ENCODE measurements around the gene NAIF1. TPM values are rescaled to one million over a fixed set of nuclear protein-coding genes. Genes with fewer than 3 reads are reported as not detected.
A peak's percentile ranks its signal among the peaks of the same experiment; 100 is the strongest.
"Not testable (repeated sequence)": the region's sequence is repeated elsewhere in the genome, so short reads cannot be mapped to it uniquely, and the experiment has no call there.

NAIF1 gene
- total and polyA plus RNA-seq, 4 donors, result 7.2 to 13.3 (median 11.0) TPM

GRCh38 chr9:128034821-128035652 lies 32.1 kb downstream of the NAIF1 start:
- no peaks in the 10 kb centered on the region for H3K36me3 ChIP-seq (ENCODE audit: control insufficient read depth, insufficient read depth, low read length)
- DNase-seq (ENCODE audit: low read depth in 4 of 6, low spot score in 6 of 6), result peak in 5 of 6 donors; percentile 42 to 84 (median 59)
- H3K27me3 ChIP-seq (ENCODE audit: control insufficient read depth, insufficient read depth, low read length), result no peaks in the 10 kb centered on the region
- 60% methylated on average over 5 of the region's 8 CpGs for WGBS (ENCODE audit: insufficient coverage)
- peaks cover 6% of the 10 kb centered on the region for H3K4me1 ChIP-seq (ENCODE audit: control insufficient read depth, insufficient read depth, low read length)
- no peak overlapping the region for H3K4me3 ChIP-seq (ENCODE audit: low read depth, low read length)
- H3K27ac ChIP-seq (ENCODE audit: low read depth, low read length), result no peak overlapping the region
- H3K9me3 ChIP-seq (ENCODE audit: control insufficient read depth, insufficient read depth, low read length), result no peaks in the 10 kb centered on the region

- DNase-seq (ENCODE audit: low read depth in 4 of 6, low spot score in 6 of 6), result no peak
- WGBS (ENCODE audit: insufficient coverage), result 100% methylated on average over 2 of the region's 4 CpGs
These were observed 33.5 kb downstream of the NAIF1 start for GRCh38 chr9:128033609-128034008.

GRCh38 chr9:128027705-128028104 lies 39.4 kb downstream of the NAIF1 start:
- 78% methylated on average over 4 of the region's 4 CpGs for WGBS (ENCODE audit: insufficient coverage)
- no peaks in the 10 kb centered on the region for H3K4me1 ChIP-seq (ENCODE audit: control insufficient read depth, insufficient read depth, low read length)
- no peak overlapping the region for H3K4me3 ChIP-seq (ENCODE audit: low read depth, low read length)
- H3K27me3 ChIP-seq (ENCODE audit: control insufficient read depth, insufficient read depth, low read length), result no peaks in the 10 kb centered on the region
- H3K36me3 ChIP-seq (ENCODE audit: control insufficient read depth, insufficient read depth, low read length), result no peaks in the 10 kb centered on the region
- DNase-seq (ENCODE audit: low read depth in 4 of 6, low spot score in 6 of 6), result no peak
- no peaks in the 10 kb centered on the region for H3K9me3 ChIP-seq (ENCODE audit: control insufficient read depth, insufficient read depth, low read length)
- H3K27ac ChIP-seq (ENCODE audit: low read depth, low read length), result no peak overlapping the region

More at GRCh38 chr9:128033609-128034008, 33.5 kb downstream of the NAIF1 start:
- no peak overlapping the region for H3K4me3 ChIP-seq (ENCODE audit: low read depth, low read length)
- H3K9me3 ChIP-seq (ENCODE audit: control insufficient read depth, insufficient read depth, low read length), result no peaks in the 10 kb centered on the region
- no peak overlapping the region for H3K27ac ChIP-seq (ENCODE audit: low read depth, low read length)
- H3K4me1 ChIP-seq (ENCODE audit: control insufficient read depth, insufficient read depth, low read length), result peaks cover 6% of the 10 kb centered on the region
- H3K36me3 ChIP-seq (ENCODE audit: control insufficient read depth, insufficient read depth, low read length), result no peaks in the 10 kb centered on the region
- no peaks in the 10 kb centered on the region for H3K27me3 ChIP-seq (ENCODE audit: control insufficient read depth, insufficient read depth, low read length)

GRCh38 chr9:128026773-128027541 lies 40.2 kb downstream of the NAIF1 start:
- 77% methylated on average over 9 of the region's 11 CpGs for WGBS (ENCODE audit: insufficient coverage)
- no peak for DNase-seq (ENCODE audit: low read depth in 4 of 6, low spot score in 6 of 6)
- Histone ChIP-seq H3K36me3 (ENCODE audit: control insufficient read depth, insufficient read depth, low read length) (no peaks in the 10 kb centered on the region), H3K4me3 (ENCODE audit: low read depth, low read length) (no peak overlapping the region), H3K4me1 (ENCODE audit: control insufficient read depth, insufficient read depth, low read length) (no peaks in the 10 kb centered on the region), H3K9me3 (ENCODE audit: control insufficient read depth, insufficient read depth, low read length) (no peaks in the 10 kb centered on the region), H3K27ac (ENCODE audit: low read depth, low read length) (no peak overlapping the region), H3K27me3 (ENCODE audit: control insufficient read depth, insufficient read depth, low read length) (no peaks in the 10 kb centered on the region)

- no peak overlapping the region for H3K4me3 ChIP-seq (ENCODE audit: low read depth, low read length)
- no peaks in the 10 kb centered on the region for H3K27me3 ChIP-seq (ENCODE audit: control insufficient read depth, insufficient read depth, low read length)
- DNase-seq (ENCODE audit: low read depth in 4 of 6, low spot score in 6 of 6), result no peak
- WGBS (ENCODE audit: insufficient coverage), result 91% methylated on average over 12 of the region's 12 CpGs
- no peaks in the 10 kb centered on the region for H3K9me3 ChIP-seq (ENCODE audit: control insufficient read depth, insufficient read depth, low read length)
- H3K36me3 ChIP-seq (ENCODE audit: control insufficient read depth, insufficient read depth, low read length), result no peaks in the 10 kb centered on the region
- H3K4me1 ChIP-seq (ENCODE audit: control insufficient read depth, insufficient read depth, low read length), result no peaks in the 10 kb centered on the region
- no peak overlapping the region for H3K27ac ChIP-seq (ENCODE audit: low read depth, low read length)
These were observed 40.8 kb downstream of the NAIF1 start for GRCh38 chr9:128026255-128026772.

- Histone ChIP-seq H3K27me3 (ENCODE audit: control insufficient read depth, insufficient read depth, low read length) (no peaks in the 10 kb centered on the region), H3K27ac (ENCODE audit: low read depth, low read length) (no peak overlapping the region)
These were observed 41.4 kb downstream of the NAIF1 start for GRCh38 chr9:128025736-128026135.

GRCh38 chr9:128024761-128025308 lies 42.3 kb downstream of the NAIF1 start:
- 95% methylated on average over 3 of the region's 5 CpGs for WGBS (ENCODE audit: insufficient coverage)
- no peaks in the 10 kb centered on the region for H3K36me3 ChIP-seq (ENCODE audit: control insufficient read depth, insufficient read depth, low read length)
- no peaks in the 10 kb centered on the region for H3K27me3 ChIP-seq (ENCODE audit: control insufficient read depth, insufficient read depth, low read length)
- no peak overlapping the region for H3K27ac ChIP-seq (ENCODE audit: low read depth, low read length)
- no peaks in the 10 kb centered on the region for H3K9me3 ChIP-seq (ENCODE audit: control insufficient read depth, insufficient read depth, low read length)
- no peaks in the 10 kb centered on the region for H3K4me1 ChIP-seq (ENCODE audit: control insufficient read depth, insufficient read depth, low read length)
- no peak for DNase-seq (ENCODE audit: low read depth in 4 of 6, low spot score in 6 of 6)
- no peak overlapping the region for H3K4me3 ChIP-seq (ENCODE audit: low read depth, low read length)

More at GRCh38 chr9:128025736-128026135, 41.4 kb downstream of the NAIF1 start:
- no peaks in the 10 kb centered on the region for H3K4me1 ChIP-seq (ENCODE audit: control insufficient read depth, insufficient read depth, low read length)
- no peak for DNase-seq (ENCODE audit: low read depth in 4 of 6, low spot score in 6 of 6)
- WGBS (ENCODE audit: insufficient coverage), result 77% methylated on average over 3 of the region's 4 CpGs
- no peak overlapping the region for H3K4me3 ChIP-seq (ENCODE audit: low read depth, low read length)
- no peaks in the 10 kb centered on the region for H3K9me3 ChIP-seq (ENCODE audit: control insufficient read depth, insufficient read depth, low read length)
- no peaks in the 10 kb centered on the region for H3K36me3 ChIP-seq (ENCODE audit: control insufficient read depth, insufficient read depth, low read length)

- H3K4me1 ChIP-seq (ENCODE audit: control insufficient read depth, insufficient read depth, low read length); H3K9me3 ChIP-seq (ENCODE audit: control insufficient read depth, insufficient read depth, low read length); H3K27me3 ChIP-seq (ENCODE audit: control insufficient read depth, insufficient read depth, low read length); H3K4me3 ChIP-seq (ENCODE audit: low read depth, low read length); H3K27ac ChIP-seq (ENCODE audit: low read depth, low read length); DNase-seq (ENCODE audit: low read depth in 4 of 6, low spot score in 6 of 6); H3K36me3 ChIP-seq (ENCODE audit: control insufficient read depth, insufficient read depth, low read length): not testable (repeated sequence)
- WGBS (ENCODE audit: insufficient coverage), result 84% methylated on average over 4 of the region's 12 CpGs
These were observed 43.4 kb downstream of the NAIF1 start for GRCh38 chr9:128023671-128024070.

GRCh38 chr9:128022886-128023285 lies 44.2 kb downstream of the NAIF1 start:
- Histone ChIP-seq H3K36me3 (ENCODE audit: control insufficient read depth, insufficient read depth, low read length) (no peaks in the 10 kb centered on the region), H3K9me3 (ENCODE audit: control insufficient read depth, insufficient read depth, low read length) (no peaks in the 10 kb centered on the region), H3K27ac (ENCODE audit: low read depth, low read length) (no peak overlapping the region), H3K27me3 (ENCODE audit: control insufficient read depth, insufficient read depth, low read length) (no peaks in the 10 kb centered on the region), H3K4me1 (ENCODE audit: control insufficient read depth, insufficient read depth, low read length) (no peaks in the 10 kb centered on the region), H3K4me3 (ENCODE audit: low read depth, low read length) (no peak overlapping the region)
- 20% methylated on average over 1 of the region's 2 CpGs for WGBS (ENCODE audit: insufficient coverage)
- DNase-seq (ENCODE audit: low read depth in 4 of 6, low spot score in 6 of 6), result no peak
